Chondrocyte (in vitro differentiated cells): Measurements from ENCODE around the gene NAA35. TPM values are rescaled to one million over a fixed set of nuclear protein-coding genes. Genes with fewer than 3 reads are reported as not detected.
A peak's percentile ranks its signal among the peaks of the same experiment; 100 is the strongest.

Experiments
- DNase-seq: peaks from one replicate; pipeline ENCODE4 v3.0.0; 2021; ENCODE audit warnings: mixed read lengths, low spot score
- H3K27ac Mint-ChIP-seq: one replicate; pipeline ENCODE4 v1.8.0; 2021; ENCODE audit warnings: mild to moderate bottlenecking, moderate library complexity, mixed read lengths; ENCODE audit not compliant: unreplicated experiment
- H3K27me3 Mint-ChIP-seq: 2 replicates; pipeline ENCODE4 v1.8.0; 2021; ENCODE audit warnings: low read depth, mixed read lengths
- H3K36me3 Mint-ChIP-seq: 2 replicates; pipeline ENCODE4 v1.8.0; 2021; ENCODE audit warnings: low read depth, mixed read lengths
- H3K4me1 Mint-ChIP-seq: 2 replicates; pipeline ENCODE4 v1.8.0; 2021; ENCODE audit warnings: low read depth, mild to moderate bottlenecking, mixed read lengths
- H3K4me3 Mint-ChIP-seq: one replicate; pipeline ENCODE4 v1.8.0; 2021; ENCODE audit warnings: mild to moderate bottlenecking, moderate library complexity, mixed read lengths; ENCODE audit not compliant: unreplicated experiment
- H3K9me3 Mint-ChIP-seq: 2 replicates; pipeline ENCODE4 v1.8.0; 2021; ENCODE audit warnings: low read depth, mixed read lengths
- CTCF ChIP-seq: fragments of 200-600 bp; sonication (generic); IDR thresholded peaks from 2 replicates; pipeline ENCODE4 v1.5.0; 2021; ENCODE audit warnings: antibody characterized with exemption, mild to moderate bottlenecking, moderate library complexity
- total RNA-seq: library from RNA; stranded (reverse); gene quantifications from 3 replicates; pipeline ENCODE4 v1.2.1, GENCODE V29; 2021

The NAA35 gene
- total RNA-seq, 1 donor from 2014 or later = 20.7 TPM

- Mint-ChIP-seq H3K36me3 (peaks cover 9% of the 10 kb centered on the region), H3K27me3 (no peaks in the 10 kb centered on the region), H3K4me3 (no peak overlapping the region), H3K9me3 (no peaks in the 10 kb centered on the region), H3K27ac (no peak overlapping the region), H3K4me1 (peaks cover 10% of the 10 kb centered on the region)
- TF ChIP-seq CTCF = no peak
- no peak for DNase-seq
These were observed 102.6 kb downstream of the NAA35 start for GRCh38 chr9:86043586-86043985.

- Mint-ChIP-seq H3K36me3 (peaks cover 8% of the 10 kb centered on the region), H3K9me3 (no peaks in the 10 kb centered on the region), H3K4me1 (peaks cover 10% of the 10 kb centered on the region), H3K4me3 (no peak overlapping the region), H3K27ac (no peak overlapping the region), H3K27me3 (no peaks in the 10 kb centered on the region)
- DNase-seq = no peak
- TF ChIP-seq CTCF = peak; percentile 35
These were observed 103.1 kb downstream of the NAA35 start for GRCh38 chr9:86043999-86044398.

- Mint-ChIP-seq H3K27ac (no peak overlapping the region), H3K9me3 (no peaks in the 10 kb centered on the region), H3K27me3 (no peaks in the 10 kb centered on the region), H3K4me1 (peaks cover 3% of the 10 kb centered on the region), H3K4me3 (no peak overlapping the region), H3K36me3 (peaks cover 10% of the 10 kb centered on the region)
- DNase-seq = no peak
- TF ChIP-seq CTCF = no peak
These were observed 104.7 kb downstream of the NAA35 start for GRCh38 chr9:86045654-86046053.

GRCh38 chr9:86046071-86046636 lies 105.2 kb downstream of the NAA35 start:
- peaks cover 3% of the 10 kb centered on the region for H3K4me1 Mint-ChIP-seq
- DNase-seq = no peak
- no peak for TF ChIP-seq CTCF
- H3K9me3 Mint-ChIP-seq = no peaks in the 10 kb centered on the region
- no peak overlapping the region for H3K4me3 Mint-ChIP-seq
- no peak overlapping the region for H3K27ac Mint-ChIP-seq
- H3K36me3 Mint-ChIP-seq = peaks cover 10% of the 10 kb centered on the region
- no peaks in the 10 kb centered on the region for H3K27me3 Mint-ChIP-seq

- Mint-ChIP-seq H3K27ac (no peak overlapping the region), H3K27me3 (no peaks in the 10 kb centered on the region), H3K4me3 (no peak overlapping the region), H3K4me1 (peaks cover 3% of the 10 kb centered on the region), H3K9me3 (no peaks in the 10 kb centered on the region), H3K36me3 (peaks cover 10% of the 10 kb centered on the region)
- DNase-seq = no peak
- no peak for TF ChIP-seq CTCF
These were observed 106.0 kb downstream of the NAA35 start for GRCh38 chr9:86046930-86047341.
